NCI-H1105 treated with DMSO at 0.1 percent for 48 hours (cell line): ENCODE results near the gene CCT2.
A peak's percentile ranks its signal among the peaks of the same experiment; 100 is the strongest.
"Not testable (repeated sequence)": the region's sequence is repeated elsewhere in the genome, so short reads cannot be mapped to it uniquely, and the experiment has no call there.

Source experiments
- DNase-seq: peaks from one replicate; lab custom pipeline; 2025; lab: John Stamatoyannopoulos, UW

Gene CCT2

DNA sequence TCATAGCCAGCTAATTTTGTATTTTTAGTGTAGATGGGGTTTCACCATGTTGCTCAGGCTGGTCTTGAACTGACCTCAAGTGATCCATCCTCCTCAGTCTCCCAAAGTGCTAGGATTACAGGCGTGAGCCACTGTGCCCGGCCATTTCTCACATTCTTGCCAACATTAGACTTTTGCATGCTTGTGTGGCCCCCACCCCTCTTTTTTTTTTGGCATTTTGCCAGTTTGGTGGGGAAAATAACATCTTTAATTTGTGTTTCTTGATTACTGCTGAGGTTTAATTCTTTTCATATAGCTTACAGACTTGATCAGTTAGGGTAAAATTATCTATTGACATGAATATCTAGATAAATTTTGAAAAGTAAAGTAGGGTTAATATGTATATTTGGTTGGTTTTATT is 3.8 kb downstream of the CCT2 start:
- DNase-seq = no peak

DNA sequence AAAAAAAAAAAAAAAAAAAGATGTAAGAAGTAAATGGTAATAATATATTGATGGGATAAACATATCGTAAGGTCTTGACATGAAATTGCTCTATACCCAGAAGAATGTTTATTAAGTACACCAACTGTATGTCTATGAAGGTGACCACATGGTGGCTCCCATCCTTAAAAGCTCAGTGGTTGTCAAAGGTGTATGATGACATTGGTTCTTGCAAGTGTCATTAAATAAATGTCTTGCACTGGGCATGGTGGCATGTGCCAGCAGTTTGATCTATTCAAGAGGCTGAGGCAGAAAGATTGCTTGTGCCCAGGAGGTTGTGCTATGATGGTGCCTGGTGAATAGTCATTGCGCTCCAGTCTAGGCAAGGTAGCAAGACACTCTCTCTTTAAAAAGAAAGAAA is 10.4 kb downstream of the CCT2 start:
- DNase-seq = no peak

DNA sequence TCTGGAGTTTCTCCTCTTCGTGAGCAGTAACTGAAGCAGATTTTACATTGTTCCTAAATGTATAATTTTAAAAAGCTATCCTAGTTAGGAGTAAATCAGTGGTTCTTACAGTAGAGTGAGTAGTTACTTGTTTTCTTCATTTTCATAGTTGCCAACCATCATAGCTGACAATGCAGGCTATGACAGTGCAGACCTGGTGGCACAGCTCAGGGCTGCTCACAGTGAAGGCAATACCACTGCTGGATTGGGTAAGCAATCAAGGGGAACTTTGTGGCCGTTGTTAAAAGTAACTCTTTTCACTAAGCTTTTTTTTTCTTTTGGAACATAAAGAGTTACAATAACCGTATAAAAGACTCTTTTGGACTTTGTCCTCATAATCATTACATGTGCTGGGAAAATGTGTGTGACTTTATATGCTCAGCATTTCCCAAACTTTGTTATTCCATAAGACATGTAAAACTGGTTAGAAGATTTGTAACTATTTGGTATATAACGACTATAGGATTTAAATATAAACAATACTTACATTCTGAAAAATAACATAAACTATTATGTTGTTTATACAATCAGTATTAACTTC is 13.0 kb downstream of the CCT2 start:
- DNase-seq = no peak

DNA sequence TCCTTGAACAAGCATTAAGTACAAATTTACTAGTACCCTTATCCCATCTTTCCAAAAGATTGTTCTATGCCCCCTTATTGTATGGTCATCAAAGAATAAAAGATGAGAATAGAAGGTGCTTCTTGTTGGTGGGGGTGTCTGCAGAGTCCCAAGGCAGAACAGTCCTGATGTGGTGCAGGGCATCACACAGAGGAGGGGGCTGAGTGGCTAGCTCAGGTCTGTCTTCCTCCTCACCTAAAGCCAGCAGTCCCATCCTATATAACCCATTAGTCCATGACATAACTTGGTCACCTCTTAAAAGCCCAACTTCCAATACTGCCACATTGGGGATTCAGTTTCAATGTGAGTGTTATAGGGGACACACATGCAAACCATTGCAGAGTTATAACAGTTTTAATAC is 15.5 kb downstream of the CCT2 start:
- DNase-seq = no peak

DNA sequence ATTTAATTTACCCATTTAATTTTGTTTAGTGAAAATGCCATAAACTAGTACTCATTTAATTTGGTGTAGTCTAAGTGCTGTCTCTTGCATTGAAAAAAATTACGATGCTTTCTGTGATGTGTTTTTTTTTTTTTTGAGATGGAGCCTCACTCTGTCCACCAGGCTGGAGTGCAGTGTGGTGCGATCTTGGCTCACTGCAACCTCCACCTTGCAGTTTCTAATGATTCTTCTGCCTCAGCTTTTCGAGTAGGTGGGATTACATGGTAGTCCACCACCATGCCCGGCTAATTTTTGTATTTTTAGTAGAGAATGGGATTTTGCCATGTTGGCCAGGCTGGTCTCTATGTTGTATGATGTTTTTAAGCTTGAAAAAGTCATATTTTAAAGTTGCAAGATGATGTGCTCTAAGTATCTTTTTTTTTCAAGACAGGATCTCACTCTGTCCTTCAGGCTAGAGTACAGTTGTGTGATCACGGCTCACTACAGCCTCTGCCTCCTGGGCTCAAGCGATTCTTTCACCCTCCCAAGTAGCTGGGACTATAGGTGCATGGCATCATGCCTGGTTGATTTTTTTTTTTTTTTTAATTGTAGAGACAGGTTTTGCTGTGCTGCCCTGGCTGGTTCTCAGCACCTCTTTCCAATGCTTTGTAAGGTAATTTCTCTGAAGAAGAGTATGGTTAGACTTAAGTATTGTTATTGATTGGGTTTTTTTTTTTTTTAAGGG is 16.9 kb downstream of the CCT2 start:
- DNase-seq = no peak

DNA sequence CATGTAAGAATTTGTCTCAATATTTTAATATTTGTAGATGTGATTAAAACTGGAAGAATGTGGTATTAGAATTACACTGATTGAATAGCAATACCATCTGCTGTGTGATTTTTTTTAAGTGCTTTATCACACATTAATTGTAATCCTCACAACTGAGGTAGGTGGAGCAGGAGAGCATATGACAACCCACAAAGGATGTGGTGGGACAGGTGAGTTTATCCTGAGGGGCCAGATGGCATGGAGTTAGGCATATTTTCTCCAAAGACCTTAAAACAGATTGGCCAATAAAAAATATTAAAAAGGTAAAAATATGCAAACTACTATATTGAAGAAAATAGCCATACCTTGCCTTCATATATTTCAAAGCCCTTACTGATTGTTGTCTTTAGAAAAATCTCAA is 17.7 kb downstream of the CCT2 start:
- no peak for DNase-seq

DNA sequence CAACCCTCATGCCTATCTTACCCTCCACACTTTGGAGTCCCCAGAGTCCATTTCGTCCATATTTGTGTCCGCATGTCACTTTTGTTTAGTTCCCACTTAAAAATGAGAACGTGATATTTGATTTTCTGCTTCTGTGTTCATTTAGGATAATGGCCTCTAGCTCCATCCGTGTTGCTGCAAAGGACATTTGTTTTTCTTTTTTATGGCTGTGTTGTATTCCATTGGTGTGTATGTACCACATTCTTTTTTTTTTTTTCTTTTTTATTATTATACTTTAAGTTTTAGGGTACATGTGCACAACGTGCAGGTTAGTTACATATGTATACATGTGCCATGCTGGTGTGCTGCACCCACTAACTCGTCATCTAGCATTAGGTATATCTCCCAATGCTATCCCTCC is 18.3 kb downstream of the CCT2 start:
- not testable (repeated sequence) for DNase-seq

DNA sequence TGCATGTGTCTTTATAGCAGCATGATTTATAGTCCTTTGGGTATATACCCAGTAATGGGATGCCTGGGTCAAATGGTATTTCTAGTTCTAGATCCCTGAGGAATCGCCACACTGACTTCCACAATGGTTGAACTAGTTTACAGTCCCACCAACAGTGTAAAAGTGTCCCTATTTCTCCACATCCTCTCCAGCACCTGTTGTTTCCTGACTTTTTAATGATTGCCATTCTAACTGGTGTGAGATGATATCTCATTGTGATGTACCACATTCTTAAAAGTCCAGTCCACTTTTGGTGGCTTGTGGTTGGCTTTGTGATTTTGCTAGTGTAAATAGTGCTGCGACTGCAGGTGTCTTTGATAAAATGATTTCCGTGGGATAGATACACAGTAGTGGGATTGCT is 19.0 kb downstream of the CCT2 start:
- not testable (repeated sequence) for DNase-seq

DNA sequence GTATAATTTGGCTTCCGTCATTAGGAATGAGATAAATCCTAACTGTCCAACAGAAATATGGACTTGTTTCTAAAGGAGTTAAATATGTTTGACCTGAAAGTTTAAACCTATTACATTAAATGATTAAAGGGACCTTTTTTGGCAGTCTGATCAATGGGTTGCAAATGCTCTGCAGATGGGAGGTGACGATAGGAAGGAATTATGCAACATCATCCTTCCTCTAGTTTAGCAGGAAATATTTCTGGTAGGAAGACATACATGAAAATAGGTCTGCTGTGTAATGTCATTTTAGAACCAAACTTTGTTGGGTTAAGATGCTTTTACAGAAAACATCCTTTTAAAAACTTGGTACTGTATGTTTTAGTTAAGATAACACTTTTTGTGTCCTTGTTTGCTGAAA is 22.9 kb downstream of the CCT2 start:
- DNase-seq = no peak

DNA sequence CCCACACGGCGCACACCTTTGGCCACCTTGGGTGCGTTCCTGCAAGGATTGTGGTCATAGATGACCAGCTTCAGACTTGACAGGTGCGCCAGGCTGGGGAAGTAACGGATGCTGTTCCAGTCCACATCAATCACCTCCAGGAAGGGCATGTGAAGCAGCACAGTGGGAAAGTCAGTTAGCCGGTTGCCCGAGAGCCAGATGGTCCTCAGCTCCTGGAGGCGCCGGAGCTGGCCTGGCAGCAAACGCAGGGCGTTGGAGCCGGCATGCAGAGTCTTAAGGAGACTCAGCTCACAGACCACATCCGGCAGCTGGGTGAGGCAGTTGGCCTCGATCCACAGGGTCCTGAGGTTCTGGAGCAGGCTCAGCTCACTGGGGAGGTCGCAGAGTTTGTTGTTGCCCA is 24.9 kb downstream of the CCT2 start:
- DNase-seq = no peak

DNA sequence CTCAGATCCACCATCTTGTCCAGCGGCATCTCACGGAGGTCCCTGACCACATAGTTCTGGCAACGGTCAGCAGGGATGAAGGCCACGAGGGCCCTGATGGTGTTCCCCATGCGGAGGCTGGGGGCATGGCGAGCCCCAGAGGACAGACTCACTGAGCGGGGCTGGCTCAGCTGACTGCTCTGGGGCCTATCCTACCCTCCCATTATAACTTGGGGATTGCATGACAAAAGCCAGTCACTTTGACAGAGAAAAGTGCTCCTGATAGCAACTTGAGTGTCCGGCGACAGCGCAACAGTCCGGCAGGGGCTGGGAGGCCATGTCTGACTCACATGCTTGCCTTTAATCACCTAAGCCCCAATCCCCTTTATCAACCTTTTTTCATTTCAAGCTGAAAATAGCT is 25.5 kb downstream of the CCT2 start, which contains the start of gene LRRC10:
Gene LRRC10 (minus strand): TSS at position 179 of the 400 bp plus-strand sequence. CDS start 69 bp downstream, at position 110.
- DNase-seq = no peak

DNA sequence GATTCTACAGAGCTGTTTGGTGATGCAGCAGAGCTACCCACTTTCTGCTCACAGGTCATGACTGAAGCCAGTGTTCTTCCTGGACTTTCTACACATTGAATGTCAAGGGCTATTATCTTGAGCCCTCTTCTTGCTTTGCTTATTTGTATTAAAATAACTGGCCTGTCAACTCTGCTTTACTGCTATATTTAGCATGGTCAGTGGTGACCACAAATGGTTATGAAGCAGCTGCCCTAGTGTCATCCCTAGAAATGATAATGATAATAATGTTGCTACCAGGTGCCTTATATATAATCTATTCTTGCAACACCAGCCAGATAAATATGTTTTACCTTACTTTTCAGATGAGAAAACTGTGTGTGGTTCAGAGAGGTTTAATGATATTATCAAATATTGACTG is 28.1 kb downstream of the CCT2 start:
- DNase-seq = no peak

DNA sequence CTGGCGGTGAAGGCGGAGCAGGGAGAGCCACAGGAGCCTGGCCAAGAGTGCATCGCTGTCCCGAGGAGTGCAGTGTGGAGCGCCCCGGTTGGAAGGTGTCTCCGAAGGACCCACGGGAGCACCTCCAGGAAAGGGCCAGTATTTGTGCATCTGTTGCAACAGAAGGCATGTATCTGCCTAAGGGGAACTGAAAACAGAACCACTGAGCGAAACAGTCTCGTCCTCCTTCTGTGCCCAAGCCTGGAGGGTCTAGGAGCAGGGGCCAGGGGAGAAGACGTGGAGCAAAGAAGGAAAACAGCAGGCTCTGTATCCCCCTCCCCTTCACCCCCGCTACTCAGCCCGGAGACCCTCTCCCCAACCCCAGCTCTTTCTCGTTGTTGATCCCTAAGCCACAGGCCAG is 30.8 kb downstream of the CCT2 start:
- DNase-seq = no peak

DNA sequence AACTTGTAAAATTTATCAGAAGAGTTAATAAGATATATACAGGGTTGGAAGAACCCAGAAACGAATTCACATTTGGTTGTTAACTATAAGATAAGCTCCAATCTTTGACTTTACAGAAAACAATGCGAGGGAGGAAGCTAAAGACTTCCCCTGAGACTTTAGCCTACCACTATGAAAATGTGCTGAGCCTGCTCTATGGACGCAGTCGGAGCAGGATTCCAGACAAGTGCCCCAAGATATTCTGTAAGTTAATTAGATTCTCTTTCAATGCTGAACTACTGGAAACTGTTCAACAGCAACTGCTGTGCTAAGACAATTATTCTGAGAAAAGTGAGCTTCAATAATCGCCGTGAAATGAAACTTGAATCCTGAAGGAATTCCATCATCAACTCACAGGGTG is 33.8 kb downstream of the CCT2 start:
- no peak for DNase-seq

DNA sequence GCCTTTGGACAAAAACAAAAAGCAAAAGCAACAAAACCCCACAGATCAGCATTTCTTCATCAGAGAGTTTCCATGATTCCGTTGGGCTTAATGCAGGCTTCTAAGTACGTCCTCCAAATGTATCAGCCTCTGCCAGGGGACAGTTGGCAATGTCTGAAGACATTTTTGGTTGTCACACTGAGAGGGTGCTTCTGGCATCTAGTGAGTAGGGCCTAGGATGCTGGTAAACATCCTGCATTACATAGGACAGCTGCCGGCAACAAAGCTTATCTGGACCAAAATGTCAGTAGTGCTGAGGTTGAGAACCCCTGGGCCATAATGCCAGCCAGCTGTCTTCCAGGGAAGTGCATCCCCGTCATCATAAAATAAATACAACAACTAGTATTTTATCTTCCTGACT is 34.8 kb downstream of the CCT2 start:
- no peak for DNase-seq

DNA sequence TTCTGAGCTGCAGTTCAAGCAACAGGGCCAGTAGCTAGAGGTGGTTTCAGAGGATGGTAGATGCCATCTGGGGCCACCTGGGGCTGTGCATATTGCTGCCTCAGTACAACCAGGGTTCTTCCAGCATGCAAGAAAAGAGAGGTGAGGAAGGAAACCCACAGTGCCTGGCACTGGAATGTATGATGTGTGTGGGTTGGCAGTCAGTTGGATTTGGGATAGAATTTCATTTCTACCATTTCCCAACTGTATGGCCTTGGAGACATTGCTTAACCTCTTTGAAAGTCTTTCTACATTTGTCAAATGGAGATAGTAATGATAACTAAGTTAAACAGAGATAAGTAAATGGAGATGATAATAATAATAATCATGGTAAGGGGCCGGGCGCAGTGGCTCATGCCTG is 35.7 kb downstream of the CCT2 start:
- DNase-seq = no peak

DNA sequence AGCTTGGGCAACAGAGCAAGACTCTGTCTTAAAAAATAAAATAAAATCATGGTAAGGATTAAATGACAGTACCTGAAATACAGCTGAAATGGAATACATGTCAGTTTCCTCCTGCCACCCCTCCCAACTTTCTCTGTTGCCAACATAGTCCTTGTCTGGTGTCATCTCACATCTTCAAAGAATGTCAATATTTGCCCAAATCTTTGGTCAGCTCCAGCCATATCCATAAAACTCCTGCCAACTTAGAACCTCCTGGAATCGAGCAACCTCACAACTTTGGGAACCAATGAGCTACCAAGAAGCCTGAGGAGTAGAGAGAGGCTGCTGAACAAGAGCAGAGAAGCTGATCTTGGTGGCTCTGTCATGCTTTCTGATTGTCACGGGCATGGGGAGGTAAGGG is 36.3 kb downstream of the CCT2 start:
- no peak for DNase-seq

DNA sequence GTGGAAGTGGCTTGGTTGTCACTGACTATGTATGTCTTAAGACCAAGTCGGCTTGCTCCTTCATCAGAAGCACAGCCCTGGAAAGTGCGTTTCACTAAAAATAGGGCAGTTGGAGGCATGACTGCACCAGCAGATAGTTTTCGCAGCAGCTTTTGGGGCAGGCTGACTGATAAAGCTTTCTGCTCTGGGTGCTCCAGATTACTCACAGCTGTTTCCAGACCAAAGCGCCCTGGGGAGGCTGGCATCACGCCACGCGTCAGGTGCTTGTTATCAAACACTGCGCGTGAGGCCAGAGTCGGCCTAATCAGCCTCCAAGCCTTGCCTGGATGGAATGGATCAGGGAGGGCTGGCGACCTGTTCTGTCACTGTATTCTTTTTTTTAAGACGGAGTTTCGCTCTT is 38.7 kb downstream of the CCT2 start:
- DNase-seq = peak; percentile 59

DNA sequence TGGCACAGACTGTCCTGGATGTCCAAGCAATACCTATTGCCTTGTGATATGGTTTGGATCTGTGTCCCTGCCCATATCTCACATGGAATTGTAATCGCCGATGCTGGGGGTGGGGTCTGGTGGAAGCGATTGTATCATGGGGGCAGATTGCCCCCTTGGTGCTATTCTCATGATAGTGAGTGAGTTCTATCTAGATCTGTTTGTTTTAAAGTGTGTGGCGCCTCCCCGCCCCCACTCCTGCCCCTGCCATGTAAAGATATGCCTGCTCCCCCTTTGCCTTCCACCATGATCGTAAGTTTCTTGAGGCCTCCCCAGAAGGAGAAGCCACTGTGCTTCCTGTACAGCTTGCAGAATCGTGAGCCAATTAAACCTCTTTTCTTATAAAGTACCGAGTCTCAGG is 42.2 kb downstream of the CCT2 start:
- no peak for DNase-seq

DNA sequence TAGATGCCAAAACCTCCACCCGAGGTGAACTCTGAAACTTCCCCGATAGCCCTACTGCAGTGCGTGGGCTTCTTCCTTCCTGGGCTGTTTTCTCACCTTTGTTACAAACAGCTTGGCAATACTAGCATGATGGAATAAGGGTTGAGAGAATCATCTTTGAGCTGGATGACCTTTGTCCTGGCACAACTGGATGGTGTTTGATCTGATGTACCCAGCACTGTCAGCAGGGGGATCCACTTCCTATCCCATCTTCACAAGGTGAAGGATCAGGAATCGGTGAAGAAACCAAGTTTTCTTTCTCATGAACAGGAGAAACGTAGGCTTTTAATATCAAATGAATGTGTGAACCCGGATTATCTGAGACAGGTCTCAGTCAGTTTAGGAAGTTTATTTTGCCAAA is 44.9 kb downstream of the CCT2 start:
- no peak for DNase-seq

DNA sequence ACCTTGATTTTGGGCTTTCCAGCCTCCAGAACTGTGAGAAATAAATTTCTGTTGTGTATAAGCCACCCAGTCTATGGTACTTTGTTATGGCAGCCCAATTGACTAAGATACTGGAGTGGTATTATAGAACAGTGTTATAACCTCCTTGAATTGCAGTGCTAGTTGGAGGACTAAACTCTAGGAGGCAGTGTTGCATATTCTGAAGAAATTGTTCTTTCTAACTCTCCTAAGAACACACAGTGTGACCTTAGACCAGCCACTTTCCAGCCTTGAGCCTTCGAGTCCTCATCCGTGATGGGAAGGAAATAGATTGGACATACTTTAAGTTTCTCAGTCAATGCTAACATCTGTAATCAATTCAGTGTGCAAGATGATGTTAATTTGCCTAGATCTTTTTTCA is 47.8 kb downstream of the CCT2 start:
- DNase-seq = no peak

DNA sequence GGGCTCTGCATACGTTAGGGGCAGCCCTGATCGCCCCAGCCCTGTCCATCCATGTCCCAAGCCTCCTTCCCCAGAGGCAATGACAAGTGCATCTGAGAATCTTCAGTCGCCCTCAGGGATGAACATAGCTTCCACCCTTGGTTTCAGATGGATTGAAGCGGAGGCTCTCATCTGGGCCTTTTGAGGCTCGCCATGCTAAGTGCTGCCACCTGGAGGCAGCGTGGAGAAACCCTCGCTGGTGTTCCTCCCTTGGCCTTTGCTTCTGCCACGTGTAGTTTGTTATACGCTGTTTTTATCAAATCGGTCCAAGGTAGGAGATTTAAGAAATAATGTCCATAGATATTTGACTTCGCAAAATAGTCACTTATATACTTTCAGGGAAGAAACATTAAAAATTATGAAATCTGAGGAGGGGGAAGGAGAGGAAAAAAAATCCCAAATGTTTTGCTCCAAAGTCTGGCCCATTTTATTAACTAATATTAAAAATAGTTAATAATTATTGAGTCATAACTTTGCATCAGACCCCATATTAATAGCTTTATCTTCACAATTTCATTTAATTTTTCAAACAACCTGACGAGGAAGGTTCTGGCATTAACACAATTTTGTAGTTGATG is 54.2 kb downstream of the CCT2 start:
- DNase-seq = peak; percentile 42

DNA sequence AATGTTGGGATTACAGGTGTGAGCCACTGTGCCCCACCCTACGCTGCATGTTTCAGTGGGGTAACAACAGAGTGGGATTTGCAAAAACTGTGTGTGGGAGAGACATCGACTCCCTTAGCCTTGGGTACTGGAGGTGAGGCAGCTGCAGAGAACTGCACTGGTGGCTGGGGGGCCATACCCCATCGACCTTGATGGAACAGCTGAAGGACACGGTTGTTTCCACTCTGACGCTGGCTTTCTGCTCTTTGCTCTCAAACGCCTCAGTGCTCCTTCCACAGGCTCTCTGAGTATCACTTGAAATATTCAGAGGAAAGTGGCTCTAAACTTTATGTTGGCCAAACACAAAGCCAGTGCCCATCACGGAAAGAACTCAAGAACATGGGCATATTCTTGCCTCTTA is 56.3 kb downstream of the CCT2 start:
- DNase-seq = no peak

DNA sequence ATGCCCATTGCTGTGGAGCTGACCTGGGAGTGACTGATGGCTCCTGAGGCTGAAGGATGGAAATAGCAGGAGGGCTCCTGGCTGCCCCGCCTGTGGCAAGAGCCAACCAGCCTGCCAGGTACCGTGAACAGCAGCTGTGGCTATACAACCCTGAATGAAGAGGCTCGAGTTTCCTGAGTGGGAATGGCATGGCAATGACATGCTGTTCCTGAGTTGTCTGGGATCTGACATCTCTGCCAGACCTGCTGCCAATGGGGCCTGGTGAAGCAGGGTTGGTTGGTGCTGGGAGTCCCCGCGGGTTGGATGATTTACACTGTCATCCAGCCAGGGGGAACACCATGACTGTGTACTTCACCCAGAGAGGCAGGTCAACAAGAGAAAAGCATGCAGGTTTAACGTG is 57.3 kb downstream of the CCT2 start:
- no peak for DNase-seq
